WERI-Rb-1 (cell line): Measurements from ENCODE around the gene ISCU.

Experiments used
- DNase-seq: peaks from one replicate; pipeline ENCODE4 v3.0.0-alpha.2; 2020
- H3K27ac ChIP-seq: fragments of 250-450 bp; sonication (Bioruptor Pico); 2 replicates; pipeline ENCODE4 v1.5.1; 2020; ENCODE audit warnings: mild to moderate bottlenecking, moderate library complexity
- H3K27me3 ChIP-seq: fragments of 250-450 bp; sonication (Bioruptor Pico); 2 replicates; pipeline ENCODE4 v1.5.1; 2021; ENCODE audit warnings: mild to moderate bottlenecking, low read depth, moderate library complexity; ENCODE audit not compliant: insufficient read depth, severe bottlenecking
- H3K36me3 ChIP-seq: fragments of 250-450 bp; sonication (Bioruptor Pico); 2 replicates; pipeline ENCODE4 v1.5.1; 2020; ENCODE audit warnings: mild to moderate bottlenecking, moderate library complexity
- H3K4me3 ChIP-seq: 2 replicates; pipeline ENCODE4 v1.5.1; 2011; ENCODE audit warnings: low read depth, mild to moderate bottlenecking, control low read depth, low read length
- H3K9me3 ChIP-seq: fragments of 250-450 bp; sonication (Bioruptor Pico); 2 replicates; pipeline ENCODE4 v1.5.1; 2021; ENCODE audit warnings: mild to moderate bottlenecking, moderate library complexity; ENCODE audit not compliant: severe bottlenecking
- CTCF ChIP-seq: IDR thresholded peaks from 2 replicates; pipeline ENCODE4 v1.5.1; 2011; ENCODE audit warnings: low read depth, mild to moderate bottlenecking, control low read depth, inconsistent platforms, low read length

The ISCU gene

GRCh38 chr12:108538146-108538545 is 24.2 kb upstream of the ISCU start:
- Histone ChIP-seq H3K27me3 (no peaks in the 10 kb centered on the region), H3K9me3 (no peaks in the 10 kb centered on the region), H3K27ac (no peak overlapping the region), H3K4me3 (no peak overlapping the region), H3K36me3 (peaks cover 60% of the 10 kb centered on the region)
- DNase-seq = no peak
- TF ChIP-seq CTCF = no peak

- Histone ChIP-seq H3K27me3 (no peaks in the 10 kb centered on the region), H3K36me3 (peaks cover 61% of the 10 kb centered on the region), H3K27ac (no peak overlapping the region), H3K9me3 (no peaks in the 10 kb centered on the region), H3K4me3 (no peak overlapping the region)
- no peak for DNase-seq
- TF ChIP-seq CTCF = no peak
Observed at GRCh38 chr12:108538616-108539195, 23.7 kb upstream of the ISCU start.

- Histone ChIP-seq H3K4me3 (no peak overlapping the region), H3K27me3 (no peaks in the 10 kb centered on the region), H3K36me3 (peaks cover 59% of the 10 kb centered on the region), H3K27ac (no peak overlapping the region), H3K9me3 (no peaks in the 10 kb centered on the region)
- no peak for DNase-seq
- no peak for TF ChIP-seq CTCF
Observed at GRCh38 chr12:108542320-108542719, 20.1 kb upstream of the ISCU start.

- Histone ChIP-seq H3K4me3 (no peak overlapping the region), H3K27ac (no peak overlapping the region), H3K27me3 (no peaks in the 10 kb centered on the region), H3K9me3 (no peaks in the 10 kb centered on the region), H3K36me3 (peaks cover 61% of the 10 kb centered on the region)
- DNase-seq = no peak
- no peak for TF ChIP-seq CTCF
Observed at GRCh38 chr12:108543652-108544051, 18.7 kb upstream of the ISCU start.

- DNase-seq = no peak
- no peak overlapping the region for H3K4me3 ChIP-seq
- TF ChIP-seq CTCF = no peak
- H3K9me3 ChIP-seq = no peaks in the 10 kb centered on the region
- peaks cover 59% of the 10 kb centered on the region for H3K36me3 ChIP-seq
- no peaks in the 10 kb centered on the region for H3K27me3 ChIP-seq
- no peak overlapping the region for H3K27ac ChIP-seq
Observed at GRCh38 chr12:108547686-108548085, 14.7 kb upstream of the ISCU start.

- DNase-seq = no peak
- no peaks in the 10 kb centered on the region for H3K9me3 ChIP-seq
- no peak overlapping the region for H3K4me3 ChIP-seq
- no peak overlapping the region for H3K27ac ChIP-seq
- no peaks in the 10 kb centered on the region for H3K27me3 ChIP-seq
- H3K36me3 ChIP-seq = peaks cover 45% of the 10 kb centered on the region
- no peak for TF ChIP-seq CTCF
Observed at GRCh38 chr12:108548954-108549521, 13.4 kb upstream of the ISCU start.
